K562 (cell line): ENCODE measurements around the gene HSPB6. TPM values are rescaled to one million over a fixed set of nuclear protein-coding genes. Genes with fewer than 3 reads are reported as not detected.
A peak's percentile ranks its signal among the peaks of the same experiment; 100 is the strongest.

Experiments
- ATAC-seq: fragments of 200-7000 bp; cut with Tn5 transposase; 3 replicates; pipeline ENCODE4 v1.9.1; 2020; ENCODE audit warnings: moderate library complexity
- BruUV-seq: library from RNA; stranded (reverse); fragments of 400-500 nt; replicated peaks from 2 replicates; lab custom pipeline; 2021; lab: Mats Ljungman, UMichigan
- CTCF ChIA-PET: fragments of 300-600 bp; formaldehyde crosslinking; extraction: SDS; loops from one replicate; lab custom pipeline; 2021; ENCODE audit warnings: low intra/inter-chr PET ratio; lab: Yijun Ruan, JAX
- POLR2A ChIA-PET: fragments of 300-600, 350-650 bp; sonication (Branson Sonifier 250); formaldehyde crosslinking; extraction: SDS; loops from one replicate; lab custom pipeline; 2021; ENCODE audit warnings: antibody characterized with exemption, inconsistent platforms; lab: Yijun Ruan, JAX
- DNase-seq, 4 experiments: peaks; one replicate each; pipeline versions ENCODE4 v3.0.0 to v3.0.0-alpha.2; 2011 to 2018; ENCODE audit warnings: low spot score in 3 of 4, mixed read lengths in 3 of 4; ENCODE audit errors: extremely low read depth in 1 of 4
- FAIRE-seq: peaks from 2 replicates; lab custom pipeline; 2011; peaks lifted over from hg19 to GRCh38; lab: Jason Lieb, UNC
- H2AFZ ChIP-seq: 2 replicates; pipeline ENCODE4 v1.6.0; 2011; ENCODE audit warnings: low read depth, low read length, control low read depth, inconsistent platforms
- H3K27ac ChIP-seq: fragments of 200-600 bp; 3 replicates; pipeline ENCODE4 v1.8.0; 2011; ENCODE audit warnings: low read depth, mild to moderate bottlenecking, control low read depth, inconsistent platforms, low read length, moderate library complexity, mixed read lengths; ENCODE audit errors: extremely low read depth
- H3K27me3 ChIP-seq, 2 experiments: fragments of 300-600 bp in 1 of 2; 2 replicates in 1 of 2; 3 replicates in 1 of 2; pipeline versions ENCODE4 v1.6.0 to v1.8.0; 2011; ENCODE audit warnings: inconsistent platforms in 2 of 2, low read length in 2 of 2, mild to moderate bottlenecking in 1 of 2, mixed read lengths in 1 of 2, moderate library complexity in 1 of 2; ENCODE audit not compliant: control insufficient read depth in 2 of 2, insufficient read depth in 2 of 2
- H3K36me3 ChIP-seq: fragments of 300-600 bp; 3 replicates; pipeline ENCODE4 v1.8.0; 2011; ENCODE audit warnings: mild to moderate bottlenecking, low read length, inconsistent platforms; ENCODE audit not compliant: control insufficient read depth, insufficient read depth
- H3K4me1 ChIP-seq, 2 experiments: fragments of 200-600 bp in 1 of 2; replicated peaks in 1 of 2; 2 replicates in 1 of 2; 3 replicates in 1 of 2; pipeline versions ENCODE4 v1.5.1 to v1.8.0; 2011; ENCODE audit warnings: inconsistent platforms in 2 of 2, low read length in 2 of 2, mild to moderate bottlenecking in 1 of 2, mixed read lengths in 1 of 2, moderate library complexity in 1 of 2; ENCODE audit not compliant: control insufficient read depth in 2 of 2, insufficient read depth in 2 of 2
- H3K4me2 ChIP-seq: 2 replicates; pipeline ENCODE4 v1.6.1; 2011; ENCODE audit warnings: low read length, control low read depth, inconsistent platforms, mixed read lengths; ENCODE audit not compliant: insufficient read depth
- H3K4me3 ChIP-seq: fragments of 200-600 bp; sonication (generic), shearing (Covaris generic); 2 replicates; pipeline ENCODE4 v1.5.1; 2016; ENCODE audit warnings: control low read depth, inconsistent platforms
- H3K79me2 ChIP-seq: fragments of 200-600 bp; 3 replicates; pipeline ENCODE4 v1.8.0; 2011; ENCODE audit warnings: low read length, inconsistent platforms; ENCODE audit not compliant: control insufficient read depth, insufficient read depth
- H3K9ac ChIP-seq, 2 experiments: 2 replicates each; pipeline versions ENCODE4 v1.6.0 to v1.6.1; 2011; ENCODE audit warnings: low read depth in 2 of 2, low read length in 2 of 2, control low read depth in 1 of 2, inconsistent platforms in 1 of 2, mild to moderate bottlenecking in 1 of 2, mixed read lengths in 1 of 2; ENCODE audit not compliant: insufficient read depth in 1 of 2
- H3K9me1 ChIP-seq: one replicate; pipeline ENCODE4 v1.6.0; 2011; ENCODE audit warnings: inconsistent platforms, mild to moderate bottlenecking, low read length, moderate library complexity; ENCODE audit not compliant: control insufficient read depth, insufficient read depth
- H3K9me3 ChIP-seq: replicated peaks from 2 replicates; pipeline ENCODE4 v1.5.1; 2011; ENCODE audit warnings: low read depth, low read length, inconsistent platforms; ENCODE audit not compliant: control insufficient read depth, insufficient read depth
- H4K20me1 ChIP-seq: replicated peaks from 2 replicates; pipeline ENCODE4 v1.6.1; 2011; ENCODE audit warnings: low read length, inconsistent platforms, mixed read lengths; ENCODE audit not compliant: control insufficient read depth, insufficient read depth
- POLR2G ChIP-seq: fragments of 200-400 bp; formaldehyde crosslinking; IDR thresholded peaks from 2 replicates; pipeline ENCODE4 v1.6.1; 2017; ENCODE audit warnings: low read depth, mild to moderate bottlenecking, antibody characterized with exemption, low read length, moderate library complexity
- RBFOX2 ChIP-seq: fragments of 200-400 bp; formaldehyde crosslinking; IDR thresholded peaks from 2 replicates; pipeline ENCODE4 v1.6.1; 2017; ENCODE audit warnings: low read depth, mild to moderate bottlenecking, low read length, moderate library complexity
- UBTF ChIP-seq, 2 experiments: IDR thresholded peaks; 2 replicates each; pipeline ENCODE4 v1.6.1; 2012; ENCODE audit warnings: improper control_type of control experiment in 2 of 2, low read depth in 2 of 2, low read length in 2 of 2, borderline replicate concordance in 1 of 2
- WGBS: fragments of 100-300 bp; shearing (Covaris generic); methylation state at CpG from one replicate; pipeline ENCODE4 v1.1.6; 2016; ENCODE audit warnings: low coverage, mixed read lengths; ENCODE audit not compliant: insufficient coverage; ENCODE audit errors: missing lambda C conversion rate; 5-methylcytosine and 5-hydroxymethylcytosine counted together
- in situ Hi-C: fragments of 300-500 bp; cut with MboI; formaldehyde crosslinking; loops from 4 replicates; pipeline ENCODE4 v1.15.0; 2018; ENCODE audit warnings: inconsistent platforms, mixed read lengths
- intact Hi-C: fragments of 100-400 bp; cut with micrococcal nuclease; formaldehyde crosslinking; loops from 2 replicates; pipeline ENCODE4 v1.14.2; 2022
- polyA plus RNA-seq, 8 experiments: library from polyadenylated mRNA; depleted of rRNA in 4 of 8; stranded (reverse) in 5 of 8; unstranded in 3 of 8; fragments of >200 nt; fragmentation: Nextera tagmentation in 2 of 8; fragmentation: Illumina TruSeq in 1 of 8; extraction: Ambion mirVana in 2 of 8; extraction: Trizol in 1 of 8; gene quantifications; 2 replicates each; pipeline versions ENCODE4 v1.2.1 to v1.2.3, GENCODE V29; 2011 to 2014; ENCODE audit warnings: inconsistent platforms in 1 of 8, missing spikeins in 1 of 8
- total RNA-seq, 7 experiments: library from RNA; depleted of rRNA in 6 of 7; stranded (reverse); fragments of >200 nt in 6 of 7; fragmentation: Illumina TruSeq in 2 of 7; extraction: Trizol in 2 of 7; gene quantifications; 2 replicates each; pipeline versions ENCODE4 v1.2.1 to v1.2.3, GENCODE V29; 2011 to 2021; ENCODE audit warnings: low replicate concordance in 1 of 7

Gene HSPB6
- total and polyA plus RNA-seq, 9 of the 15 experiments (the other 6 are each of a cell fraction or from before 2014, with no cell fraction given): 0.55 TPM; not detected in 8

- POLR2A ChIA-PET: interaction anchor here (0.6 kb wide), 1 partner anchor 90 kb away, joined by 3 read pairs; no protein-coding TSS in a partner anchor
Observed at GRCh38 chr19:35784503-35785338, 27.9 kb upstream of the HSPB6 start.

More at GRCh38 chr19:35784503-35785338, 27.9 kb upstream of the HSPB6 start:
- 83% methylated on average over 15 of the region's 45 CpGs for WGBS
- no peak for ATAC-seq
- CTCF ChIA-PET: no interaction called here
- no peak overlapping the region for H3K27ac ChIP-seq
- H3K79me2 ChIP-seq: no peaks in the 10 kb centered on the region
- H3K4me1 ChIP-seq: peaks cover 0 to 40% of the 10 kb centered on the region in 2 experiments; a peak in 1 of 5 replicates
- no peak for FAIRE-seq
- no peaks in the 10 kb centered on the region for H3K9me3 ChIP-seq
- TF ChIP-seq POLR2G (0 out of 2 replicates have a peak, but pooled peaks have one; percentile 8), RBFOX2 (peak; percentile 44), UBTF (IDR thresholded peaks at IDR 0.05; ENCODE audit: borderline replicate concordance in 1 of 2, low read depth in 2 of 2, low read length in 2 of 2) (no peak)
- H3K9me1 ChIP-seq: no peaks in the 10 kb centered on the region
- no peak overlapping the region for H3K4me2 ChIP-seq
- no peaks in the 10 kb centered on the region for H3K27me3 ChIP-seq
- DNase-seq: no peak
- no TSS peak for BruUV-seq
- peaks cover 12% of the 10 kb centered on the region; the same call in 1 of the 3 replicates for H3K36me3 ChIP-seq
- intact Hi-C loops (no loop called here), in situ Hi-C loops (no loop called here)
- no peak overlapping the region for H3K4me3 ChIP-seq
- H2AFZ ChIP-seq: no peak overlapping the region
- no peaks in the 10 kb centered on the region for H4K20me1 ChIP-seq
- H3K9ac ChIP-seq: no peak overlapping the region
